B cell (primary cell): Measurements from ENCODE around the gene GPR27. TPM values are rescaled to one million over a fixed set of nuclear protein-coding genes. Genes with fewer than 3 reads are reported as not detected.

Source experiments
- ATAC-seq: fragments of 200-7000 bp; cut with Tn5 transposase; one replicate; pipeline ENCODE4 v1.10.0; 2021; ENCODE audit warnings: low read depth, mild to moderate bottlenecking, moderate number of reproducible peaks, moderate library complexity
- CTCF ChIA-PET: fragments of 350-600 bp; sonication (Branson Sonifier 250); formaldehyde crosslinking; loops from one replicate; lab custom pipeline; 2021; ENCODE audit warnings: antibody characterized with exemption, inconsistent platforms; lab: Charles Lee
- POLR2A ChIA-PET: fragments of 350-600 bp; sonication (Branson Sonifier 250); formaldehyde crosslinking; loops from one replicate; lab custom pipeline; 2021; ENCODE audit warnings: antibody characterized with exemption; lab: Charles Lee
- DNase-seq: peaks from one replicate; pipeline ENCODE4 v3.0.0; 2013
- H2AFZ ChIP-seq: 2 replicates; pipeline ENCODE4 v1.6.1; 2012; ENCODE audit warnings: mild to moderate bottlenecking, low read depth, low read length; ENCODE audit not compliant: insufficient read depth, poor library complexity, severe bottlenecking
- H3K27ac ChIP-seq, 2 donors: 1 replicate in 1 of 2; 2 replicates in 1 of 2; pipeline ENCODE4 v1.5.1; 2012 to 2013; ENCODE audit warnings: low read length in 2 of 2, mild to moderate bottlenecking in 2 of 2, moderate library complexity in 1 of 2
- H3K27me3 ChIP-seq, 4 experiments: fragments of 200-600 bp in 1 of 4; sonication (generic) in 1 of 4; replicated peaks in 1 of 4; 1 replicate in 2 of 4; 2 replicates in 2 of 4; pipeline versions ENCODE4 v1.6.1 to v1.7.0; 2013 to 2016; ENCODE audit warnings: low read length in 3 of 4, mild to moderate bottlenecking in 2 of 4, mixed read lengths in 1 of 4, moderate library complexity in 1 of 4; ENCODE audit not compliant: insufficient read depth in 4 of 4, control insufficient read depth in 3 of 4; ENCODE audit errors: control extremely low read depth in 1 of 4
- H3K36me3 ChIP-seq, 2 experiments: replicated peaks in 1 of 2; 1 replicate in 1 of 2; 2 replicates in 1 of 2; pipeline versions ENCODE4 v1.6.1 to v1.7.1; 2013; ENCODE audit warnings: low read length in 1 of 2; ENCODE audit not compliant: insufficient read depth in 2 of 2, control insufficient read depth in 1 of 2; ENCODE audit errors: control extremely low read depth in 1 of 2, extremely low read depth in 1 of 2
- H3K4me1 ChIP-seq, 2 donors: fragments of 200-600 bp in 1 of 2; sonication (generic) in 1 of 2; 1 replicate in 1 of 2; 2 replicates in 1 of 2; pipeline versions ENCODE4 v1.5.1 to v1.6.1; 2013 to 2017; ENCODE audit warnings: low read length in 2 of 2; ENCODE audit not compliant: control insufficient read depth in 2 of 2, insufficient read depth in 2 of 2
- H3K4me2 ChIP-seq: replicated peaks from 2 replicates; pipeline ENCODE3; 2012; ENCODE audit warnings: mild to moderate bottlenecking, low read depth, low read length; ENCODE audit not compliant: poor library complexity, severe bottlenecking
- H3K4me3 ChIP-seq, 5 experiments: fragments of 200-600 bp in 1 of 5; sonication (generic) in 1 of 5; 1 replicate in 3 of 5; 2 replicates in 2 of 5; pipeline versions ENCODE4 v1.5.1 to v1.7.0; 2011 to 2016; ENCODE audit warnings: low read length in 4 of 5, mild to moderate bottlenecking in 4 of 5, low read depth in 2 of 5, control low read depth in 1 of 5, moderate library complexity in 1 of 5; ENCODE audit not compliant: insufficient read depth in 1 of 5; ENCODE audit errors: control extremely low read depth in 1 of 5, extremely low read depth in 1 of 5
- H3K79me2 ChIP-seq: fragments of 200-600 bp; sonication (generic); one replicate; pipeline ENCODE4 v1.6.0; 2016; ENCODE audit warnings: low read length; ENCODE audit not compliant: control insufficient read depth, insufficient read depth
- H3K9ac ChIP-seq: fragments of 200-600 bp; sonication (generic); 2 replicates; pipeline ENCODE4 v1.6.1; 2017; ENCODE audit warnings: mild to moderate bottlenecking, low read length, moderate library complexity
- H3K9me3 ChIP-seq, 3 donors: one replicate each; pipeline versions ENCODE4 v1.6.1 to v1.7.1; 2013; ENCODE audit warnings: low read length in 2 of 3; ENCODE audit not compliant: control insufficient read depth in 2 of 3, insufficient read depth in 1 of 3; ENCODE audit errors: control extremely low read depth in 1 of 3
- H4K20me1 ChIP-seq: 2 replicates; pipeline ENCODE4 v1.6.0; 2012; ENCODE audit warnings: mild to moderate bottlenecking, low read length; ENCODE audit not compliant: insufficient read depth, control insufficient read depth, poor library complexity, severe bottlenecking
- H3K27ac Mint-ChIP-seq: one replicate; pipeline ENCODE4 v1.8.0; 2021; ENCODE audit warnings: mixed read lengths
- H3K27me3 Mint-ChIP-seq: one replicate; pipeline ENCODE4 v1.8.0; 2021; ENCODE audit warnings: mixed read lengths
- H3K4me1 Mint-ChIP-seq: one replicate; pipeline ENCODE4 v1.8.0; 2021; ENCODE audit warnings: mixed read lengths
- H3K4me3 Mint-ChIP-seq: one replicate; pipeline ENCODE4 v1.8.0; 2021; ENCODE audit warnings: mixed read lengths
- H3K9me3 Mint-ChIP-seq: one replicate; pipeline ENCODE4 v1.8.0; 2022; ENCODE audit warnings: mixed read lengths; ENCODE audit not compliant: insufficient read depth
- EZH2 ChIP-seq: IDR thresholded peaks from 2 replicates; pipeline ENCODE4 v1.6.1; 2012; ENCODE audit warnings: borderline replicate concordance, low read depth, mild to moderate bottlenecking, moderate library complexity, low read length; ENCODE audit not compliant: insufficient read depth, poor library complexity, severe bottlenecking
- WGBS: methylation state at CpG from one replicate; pipeline ENCODE4 v1.1.5; 2013; ENCODE audit warnings: missing lambda C conversion rate; ENCODE audit not compliant: insufficient coverage; 5-methylcytosine and 5-hydroxymethylcytosine counted together
- intact Hi-C: fragments of 100-400 bp; cut with micrococcal nuclease; formaldehyde crosslinking; loops from one replicate; pipeline ENCODE4 v1.10.0; 2022
- polyA plus RNA-seq: library from polyadenylated mRNA; depleted of rRNA; stranded (reverse); fragments of >200 nt; gene quantifications from 2 replicates; pipeline ENCODE4 v1.2.3, GENCODE V29; 2012
- total RNA-seq, 2 donors: library from RNA; stranded (reverse); fragments of 120-200 nt in 1 of 2; gene quantifications; 1 replicate in 1 of 2; 2 replicates in 1 of 2; pipeline versions ENCODE4 v1.2.3 to v1.2.4, GENCODE V29; 2013 to 2022
- TF ChIP-seq, protein P1 (sequence below): fragments of 200-600 bp; IDR thresholded peaks from one replicate; pipeline ENCODE4 v1.8.0; 2022; ENCODE audit warnings: antibody characterized with exemption, mild to moderate bottlenecking

GPR27 gene
- total and polyA plus RNA-seq, 2 donors (not counting 1 experiment from before 2014, with no cell fraction given): 0.04 TPM; not detected in 1

DNA sequence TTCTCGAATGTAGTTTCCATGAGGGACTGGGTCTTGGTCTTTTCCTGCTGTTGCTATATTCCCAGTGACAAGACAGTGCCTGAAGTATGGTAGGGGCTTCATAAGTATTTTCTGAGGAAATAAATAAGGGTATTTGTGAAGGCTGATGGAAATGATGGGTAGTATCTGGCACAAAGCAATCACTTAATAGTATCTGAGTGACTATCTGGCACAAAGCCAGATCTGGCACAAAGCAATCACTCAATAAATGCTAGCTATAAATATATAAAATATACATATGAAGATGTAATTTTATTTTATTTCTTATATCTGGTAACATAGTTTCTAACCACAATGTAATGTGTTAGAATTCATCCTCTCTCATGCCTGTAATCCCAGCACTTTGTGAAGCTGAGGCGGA lies 52.0 kb downstream of the GPR27 start:
- ATAC-seq: no peak
- peaks cover 21% of the 10 kb centered on the region for H3K27me3 Mint-ChIP-seq

More for the DNA sequence above, 52.0 kb downstream of the GPR27 start:
- DNase-seq: no peak
- no peaks in the 10 kb centered on the region for H3K9me3 ChIP-seq
- intact Hi-C loops: no loop called here
- H4K20me1 ChIP-seq: no peaks in the 10 kb centered on the region
- Mint-ChIP-seq H3K9me3 (no peaks in the 10 kb centered on the region), H3K4me1 (no peaks in the 10 kb centered on the region), H3K4me3 (no peak overlapping the region), H3K27ac (no peak overlapping the region)
- H3K36me3 ChIP-seq: no peaks in the 10 kb centered on the region
- ChIA-PET CTCF (no interaction called here), POLR2A (no interaction called here)
- no peak overlapping the region for H3K27ac ChIP-seq
- no peaks in the 10 kb centered on the region for H3K4me1 ChIP-seq
- no peak overlapping the region for H2AFZ ChIP-seq
- H3K27me3 ChIP-seq: peaks cover 0 to 16% (median 6%) of the 10 kb centered on the region in 4 experiments
- no peaks in the 10 kb centered on the region for H3K79me2 ChIP-seq
- WGBS: 100% methylated on average over 1 of the region's 2 CpGs
- no peak for TF ChIP-seq EZH2
- TF ChIP-seq, protein P1, sequence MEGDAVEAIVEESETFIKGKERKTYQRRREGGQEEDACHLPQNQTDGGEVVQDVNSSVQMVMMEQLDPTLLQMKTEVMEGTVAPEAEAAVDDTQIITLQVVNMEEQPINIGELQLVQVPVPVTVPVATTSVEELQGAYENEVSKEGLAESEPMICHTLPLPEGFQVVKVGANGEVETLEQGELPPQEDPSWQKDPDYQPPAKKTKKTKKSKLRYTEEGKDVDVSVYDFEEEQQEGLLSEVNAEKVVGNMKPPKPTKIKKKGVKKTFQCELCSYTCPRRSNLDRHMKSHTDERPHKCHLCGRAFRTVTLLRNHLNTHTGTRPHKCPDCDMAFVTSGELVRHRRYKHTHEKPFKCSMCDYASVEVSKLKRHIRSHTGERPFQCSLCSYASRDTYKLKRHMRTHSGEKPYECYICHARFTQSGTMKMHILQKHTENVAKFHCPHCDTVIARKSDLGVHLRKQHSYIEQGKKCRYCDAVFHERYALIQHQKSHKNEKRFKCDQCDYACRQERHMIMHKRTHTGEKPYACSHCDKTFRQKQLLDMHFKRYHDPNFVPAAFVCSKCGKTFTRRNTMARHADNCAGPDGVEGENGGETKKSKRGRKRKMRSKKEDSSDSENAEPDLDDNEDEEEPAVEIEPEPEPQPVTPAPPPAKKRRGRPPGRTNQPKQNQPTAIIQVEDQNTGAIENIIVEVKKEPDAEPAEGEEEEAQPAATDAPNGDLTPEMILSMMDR: no peak
- no peak overlapping the region for H3K4me2 ChIP-seq
- H3K9ac ChIP-seq: no peak overlapping the region
- no peak overlapping the region for H3K4me3 ChIP-seq

Other genes starting within 250 kb of the GPR27 start
- 508 and 530 TPM in 2 replicates for gene FOXP1, start 170.1 kb upstream of the GPR27 start, total RNA-seq
- gene FOXP1, start 170.1 kb upstream of the GPR27 start, polyA plus RNA-seq: 91.1 and 133 TPM in 2 replicates
- gene EIF4E3, start 28.5 kb upstream of the GPR27 start, total RNA-seq: 4.2 and 5.0 TPM in 2 replicates
- gene EIF4E3, start 28.5 kb upstream of the GPR27 start, polyA plus RNA-seq: 1.00 and 1.6 TPM in 2 replicates
- gene PROK2, start 31.3 kb downstream of the GPR27 start, total RNA-seq: not detected in 2 replicates
- 0.06 and 0.07 TPM in 2 replicates for gene PROK2, start 31.3 kb downstream of the GPR27 start, polyA plus RNA-seq